Coronary artery (tissue), 2 donors: ENCODE measurements around the gene ALPK3.

Source experiments
- DNase-seq: peaks from one replicate; pipeline ENCODE4 v3.0.0-alpha.2; 2017; ENCODE audit warnings: low spot score
- H3K27ac ChIP-seq, 2 donors: fragments of 200-600 bp; sonication (generic); one replicate each; pipeline ENCODE4 v1.5.1; 2016 to 2019
- H3K4me3 ChIP-seq: fragments of 200-600 bp; sonication (generic); 2 replicates; pipeline ENCODE4 v1.5.1; 2016; ENCODE audit warnings: mild to moderate bottlenecking, moderate library complexity
- TF ChIP-seq, protein P1 (sequence below): fragments of 200-600 bp; sonication (generic); IDR thresholded peaks from one replicate; pipeline ENCODE4 v1.5.1; 2019; ENCODE audit warnings: antibody characterized with exemption

Gene ALPK3

DNA sequence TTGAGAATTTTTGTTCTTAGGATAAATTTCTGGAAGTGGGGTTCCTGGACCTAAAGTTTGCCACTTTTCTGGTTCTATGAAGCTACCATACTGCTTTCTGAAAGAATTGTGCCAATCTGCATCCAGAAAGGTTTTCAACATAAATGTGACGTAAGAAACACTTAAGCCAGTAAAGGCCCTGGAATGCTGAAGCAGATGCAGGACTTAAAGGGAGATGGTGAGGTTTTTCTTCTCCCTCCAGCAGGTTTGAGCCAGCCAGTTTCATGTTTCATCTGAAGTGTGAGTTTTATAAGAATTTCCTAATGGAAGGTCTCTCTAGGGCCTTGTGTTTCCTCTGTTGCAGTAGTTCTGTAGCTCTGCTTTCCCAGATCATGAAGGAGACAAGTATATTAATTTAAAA lies 35.7 kb upstream of the ALPK3 start:
- H3K4me3 ChIP-seq = no peak overlapping the region
- TF ChIP-seq, protein P1, sequence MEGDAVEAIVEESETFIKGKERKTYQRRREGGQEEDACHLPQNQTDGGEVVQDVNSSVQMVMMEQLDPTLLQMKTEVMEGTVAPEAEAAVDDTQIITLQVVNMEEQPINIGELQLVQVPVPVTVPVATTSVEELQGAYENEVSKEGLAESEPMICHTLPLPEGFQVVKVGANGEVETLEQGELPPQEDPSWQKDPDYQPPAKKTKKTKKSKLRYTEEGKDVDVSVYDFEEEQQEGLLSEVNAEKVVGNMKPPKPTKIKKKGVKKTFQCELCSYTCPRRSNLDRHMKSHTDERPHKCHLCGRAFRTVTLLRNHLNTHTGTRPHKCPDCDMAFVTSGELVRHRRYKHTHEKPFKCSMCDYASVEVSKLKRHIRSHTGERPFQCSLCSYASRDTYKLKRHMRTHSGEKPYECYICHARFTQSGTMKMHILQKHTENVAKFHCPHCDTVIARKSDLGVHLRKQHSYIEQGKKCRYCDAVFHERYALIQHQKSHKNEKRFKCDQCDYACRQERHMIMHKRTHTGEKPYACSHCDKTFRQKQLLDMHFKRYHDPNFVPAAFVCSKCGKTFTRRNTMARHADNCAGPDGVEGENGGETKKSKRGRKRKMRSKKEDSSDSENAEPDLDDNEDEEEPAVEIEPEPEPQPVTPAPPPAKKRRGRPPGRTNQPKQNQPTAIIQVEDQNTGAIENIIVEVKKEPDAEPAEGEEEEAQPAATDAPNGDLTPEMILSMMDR = no peak
- H3K27ac ChIP-seq = no peak overlapping the region
- no peak for DNase-seq

DNA sequence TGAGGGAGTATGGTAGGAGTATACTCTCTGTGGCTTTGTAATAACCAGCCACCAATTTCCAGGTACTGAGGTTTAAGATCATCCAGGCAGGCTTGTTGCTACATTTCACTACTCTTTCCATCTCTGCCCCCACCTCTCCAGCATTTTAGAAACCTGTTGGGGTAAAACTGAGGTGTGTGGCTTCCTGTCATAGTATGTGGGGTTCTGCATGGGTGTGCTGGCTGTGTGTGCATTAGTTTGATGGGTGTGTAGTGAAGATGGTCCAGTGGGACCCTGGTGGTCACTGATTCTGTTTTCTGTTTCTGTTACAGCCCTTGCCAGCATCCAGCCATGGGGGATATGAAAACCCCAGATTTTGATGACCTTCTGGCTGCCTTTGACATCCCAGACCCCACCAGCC lies 34.8 kb upstream of the ALPK3 start:
- H3K4me3 ChIP-seq = no peak overlapping the region
- H3K27ac ChIP-seq = no peak overlapping the region
- DNase-seq = no peak
- TF ChIP-seq, protein P1 = no peak

DNA sequence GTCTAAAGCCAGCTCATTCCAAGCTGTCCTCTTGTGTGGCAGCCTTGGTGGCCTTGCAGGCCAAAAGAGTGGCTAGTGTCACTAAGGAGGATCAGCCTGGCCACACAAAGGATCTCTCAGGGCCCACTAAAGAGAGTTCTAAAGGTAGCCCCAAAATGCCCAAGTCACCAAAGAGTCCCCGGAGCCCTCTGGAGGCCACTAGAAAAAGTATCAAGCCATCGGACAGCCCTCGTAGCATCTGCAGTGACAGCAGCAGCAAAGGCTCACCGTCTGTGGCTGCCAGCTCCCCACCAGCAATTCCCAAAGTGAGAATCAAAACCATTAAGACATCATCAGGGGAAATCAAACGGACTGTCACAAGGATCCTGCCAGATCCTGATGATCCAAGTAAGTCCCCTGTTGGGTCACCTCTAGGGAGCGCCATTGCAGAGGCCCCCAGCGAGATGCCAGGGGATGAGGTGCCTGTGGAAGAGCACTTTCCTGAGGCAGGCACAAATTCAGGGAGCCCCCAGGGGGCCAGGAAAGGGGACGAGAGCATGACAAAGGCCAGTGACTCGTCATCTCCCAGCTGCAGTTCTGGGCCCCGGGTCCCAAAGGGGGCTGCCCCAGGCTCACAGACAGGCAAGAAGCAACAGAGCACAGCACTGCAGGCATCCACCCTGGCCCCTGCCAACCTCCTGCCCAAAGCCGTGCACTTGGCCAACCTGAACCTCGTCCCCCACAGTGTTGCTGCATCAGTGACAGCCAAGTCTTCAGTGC lies 33.5 kb upstream of the ALPK3 start:
- TF ChIP-seq, protein P1 = no peak
- no peak for DNase-seq
- Histone ChIP-seq H3K27ac (no peak overlapping the region), H3K4me3 (no peak overlapping the region)

DNA sequence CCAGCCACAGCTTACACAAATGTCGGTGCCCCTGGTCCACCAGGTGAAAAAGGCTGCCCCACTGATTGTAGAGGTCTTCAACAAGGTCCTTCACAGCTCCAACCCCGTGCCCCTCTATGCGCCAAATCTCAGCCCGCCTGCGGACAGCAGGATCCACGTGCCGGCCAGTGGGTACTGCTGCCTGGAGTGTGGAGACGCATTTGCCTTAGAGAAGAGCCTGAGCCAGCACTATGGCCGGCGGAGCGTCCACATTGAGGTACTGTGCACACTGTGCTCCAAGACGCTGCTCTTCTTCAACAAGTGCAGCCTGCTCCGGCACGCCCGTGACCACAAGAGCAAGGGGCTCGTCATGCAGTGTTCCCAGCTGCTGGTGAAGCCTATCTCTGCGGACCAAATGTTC lies 32.9 kb upstream of the ALPK3 start:
- TF ChIP-seq, protein P1 = no peak
- H3K4me3 ChIP-seq = no peak overlapping the region
- no peak for DNase-seq
- no peak overlapping the region for H3K27ac ChIP-seq

DNA sequence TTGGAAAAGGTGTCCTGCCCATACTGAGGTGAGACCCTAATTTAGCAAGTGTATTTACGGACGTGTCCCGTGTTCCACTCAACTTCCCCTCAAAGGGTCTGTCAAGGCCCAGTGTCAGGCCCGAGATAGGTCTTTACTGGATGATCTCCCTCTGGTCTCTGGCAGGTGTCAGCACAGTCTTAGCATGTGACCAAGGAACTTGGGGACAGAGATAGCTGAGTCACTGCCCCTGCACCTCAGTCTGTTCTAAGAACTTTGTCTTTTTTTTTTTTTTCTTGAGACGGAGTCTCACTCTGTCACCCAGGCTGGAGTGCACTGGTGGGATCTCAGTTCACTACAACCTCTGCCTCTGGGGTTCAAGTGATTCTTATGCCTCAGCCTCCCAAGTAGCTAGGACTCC lies 32.1 kb upstream of the ALPK3 start:
- Histone ChIP-seq H3K27ac (no peak overlapping the region), H3K4me3 (no peak overlapping the region)
- TF ChIP-seq, protein P1 = no peak
- no peak for DNase-seq

DNA sequence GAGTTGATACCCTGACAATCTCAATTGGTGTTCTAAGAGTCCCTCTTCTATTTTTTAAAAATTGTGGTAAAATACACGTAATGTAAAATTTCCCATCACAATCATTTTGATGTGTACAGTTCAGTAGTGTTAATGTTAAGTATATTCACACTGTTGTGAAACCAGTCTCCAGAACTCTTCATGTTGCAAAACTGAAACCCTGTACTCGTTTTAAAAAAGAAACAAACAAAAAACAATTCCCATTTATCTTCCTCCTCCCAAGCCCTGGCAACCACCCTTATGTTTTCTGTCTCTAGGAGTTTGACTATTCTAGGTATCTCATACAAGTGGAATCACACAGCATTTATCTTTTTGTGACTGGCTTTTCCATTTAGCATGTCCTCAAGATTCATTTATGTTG lies 28.7 kb upstream of the ALPK3 start:
- no peak overlapping the region for H3K27ac ChIP-seq
- no peak overlapping the region for H3K4me3 ChIP-seq
- TF ChIP-seq, protein P1 = no peak
- no peak for DNase-seq

DNA sequence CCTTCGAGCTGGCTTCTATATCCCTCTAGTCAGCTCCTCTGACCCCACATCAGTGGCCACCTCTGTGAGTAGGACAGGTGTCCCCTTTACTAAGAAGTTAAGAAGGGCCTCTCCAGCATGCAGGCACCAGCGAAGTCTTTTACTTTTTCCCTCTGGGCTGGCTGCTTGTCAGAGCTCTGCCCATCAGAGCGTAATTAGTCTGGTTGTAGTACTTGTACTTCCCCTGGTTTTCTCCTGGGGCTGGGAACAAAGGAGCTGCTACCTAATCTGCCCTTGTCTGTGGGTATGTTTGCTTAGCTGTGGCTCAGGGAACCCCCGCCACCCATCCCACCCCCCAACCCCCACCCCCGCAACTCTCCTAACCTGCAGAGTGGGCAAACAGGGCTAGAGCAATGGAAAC lies 27.4 kb upstream of the ALPK3 start:
- TF ChIP-seq, protein P1 = no peak
- DNase-seq = no peak

More for the DNA sequence above, 27.4 kb upstream of the ALPK3 start:
- Histone ChIP-seq H3K4me3 (no peak overlapping the region), H3K27ac (no peak overlapping the region)
